Adrenal gland (tissue), 12 donors: Measurements from ENCODE around the gene ARMCX5. TPM values are rescaled to one million over a fixed set of nuclear protein-coding genes. Genes with fewer than 3 reads are reported as not detected.

Experiments
- DNase-seq, 7 donors: peaks; one replicate each; pipeline ENCODE4 v3.0.0-alpha.2; 2019 to 2020
- H3K27ac ChIP-seq, 5 donors: fragments of 200-600 bp; sonication (generic) in 4 of 5; 1 replicate in 3 of 5; 2 replicates in 2 of 5; pipeline versions ENCODE4 v1.5.1 to v1.8.0; 2016 to 2020; ENCODE audit warnings: mild to moderate bottlenecking in 1 of 5
- H3K27me3 ChIP-seq: fragments of 200-600 bp; 2 replicates; pipeline ENCODE4 v1.8.0; 2021
- H3K36me3 ChIP-seq, 2 donors: fragments of 200-600 bp; replicated peaks in 1 of 2; 1 replicate in 1 of 2; 2 replicates in 1 of 2; pipeline versions ENCODE4 v1.5.1 to v1.8.0; 2018 to 2022
- H3K4me1 ChIP-seq, 2 donors: fragments of 200-600 bp; replicated peaks in 1 of 2; 1 replicate in 1 of 2; 2 replicates in 1 of 2; pipeline versions ENCODE4 v1.5.1 to v1.8.0; 2018 to 2021
- H3K4me3 ChIP-seq, 4 donors: fragments of 200-600 bp; sonication (generic) in 3 of 4; one replicate each; pipeline ENCODE4 v1.5.1; 2016 to 2018
- H3K9me3 ChIP-seq, 3 donors: fragments of 200-600 bp; sonication (generic) in 1 of 3; replicated peaks in 1 of 3; 1 replicate in 2 of 3; 2 replicates in 1 of 3; pipeline versions ENCODE4 v1.5.1 to v1.8.0; 2016 to 2021
- POLR2A ChIP-seq, 2 donors: fragments of 450-650 bp; IDR thresholded peaks; one replicate each; pipeline ENCODE4 v1.6.1; 2017; ENCODE audit warnings: antibody characterized with exemption in 2 of 2, mild to moderate bottlenecking in 2 of 2, moderate library complexity in 1 of 2
- whole genome bisulfite sequencing, 4 donors: extraction: QIAGEN DNeasy Blood & Tissue Kit in 2 of 4; methylation state at CpG; one replicate each; pipeline versions ENCODE4 v1.1.5 to v1.1.7; 2013 to 2017; 5-methylcytosine and 5-hydroxymethylcytosine counted together
- intact Hi-C, 2 donors: fragments of 100-400 bp; cut with DNase I; formaldehyde crosslinking; loops; one replicate each; pipeline versions ENCODE4 v1.14.1 to v1.15.0; 2022 to 2023
- polyA plus RNA-seq, 3 donors: library from polyadenylated mRNA; stranded (reverse); fragments of 200-250 nt in 2 of 3; fragments of 350-450 nt in 1 of 3; fragmentation: Illumina TruSeq in 1 of 3; extraction: RNeasy Lipid Tissue Mini Kit (QIAGEN cat#74804) in 1 of 3; gene quantifications; one replicate each; pipeline ENCODE4 v1.2.3, GENCODE V29; 2013 to 2014
- total RNA-seq, 9 donors: library from RNA; depleted of rRNA in 4 of 9; stranded (reverse); fragments of >200 nt in 4 of 9; fragments of 120-200 nt in 1 of 9; fragmentation: NEBNext Ultra II Directional in 1 of 9; extraction: Animal tissue kit (Norgen Biotek cat#: 25700) in 1 of 9; gene quantifications; one replicate each; pipeline versions ENCODE4 v1.1.0 to v1.2.4, GENCODE V29; 2013 to 2023
- TF ChIP-seq, protein P1 (sequence below), 6 experiments: fragments of 450-650 bp in 4 of 6; fragments of 200-600 bp in 2 of 6; sonication (generic) in 1 of 6; IDR thresholded peaks; 1 replicate in 5 of 6; 2 replicates in 1 of 6; pipeline versions ENCODE4 v1.5.1 to v1.8.0; 2016 to 2021; ENCODE audit warnings: antibody characterized with exemption in 6 of 6, mild to moderate bottlenecking in 2 of 6, moderate library complexity in 1 of 6
- donor health status: healthy with polysubstance abuse.
- donor health status: Bipolar disorder and iron deficiency.
- donor health status: DM: yes; HTN: yes; CAD: no.
- donor health status: DM: no; HTN: no; CAD: no.
- donor health status: DM: no; HTN: no; CAD: no.
- donor health status: DM: yes; HTN: yes; CAD: no.

ARMCX5 gene
- total and polyA plus RNA-seq, 12 donors = 6.4 to 24.5 (median 13.8) TPM

GRCh38 chrX:102650903-102651241 lies 51.6 kb downstream of the ARMCX5 start:
- no peaks in the 10 kb centered on the region for H3K4me1 ChIP-seq
- H3K27me3 ChIP-seq = no peaks in the 10 kb centered on the region
- DNase-seq = peak in 1 of 7 donors; percentile 21
- 3 to 31% (median 25%) methylated on average over 4 to 23 of the region's 23 CpGs; no CpG with 5 or more reads in 1 of the 4 donors for WGBS, 4 donors
- intact Hi-C loops = no loop called here
- TF ChIP-seq, protein P1, sequence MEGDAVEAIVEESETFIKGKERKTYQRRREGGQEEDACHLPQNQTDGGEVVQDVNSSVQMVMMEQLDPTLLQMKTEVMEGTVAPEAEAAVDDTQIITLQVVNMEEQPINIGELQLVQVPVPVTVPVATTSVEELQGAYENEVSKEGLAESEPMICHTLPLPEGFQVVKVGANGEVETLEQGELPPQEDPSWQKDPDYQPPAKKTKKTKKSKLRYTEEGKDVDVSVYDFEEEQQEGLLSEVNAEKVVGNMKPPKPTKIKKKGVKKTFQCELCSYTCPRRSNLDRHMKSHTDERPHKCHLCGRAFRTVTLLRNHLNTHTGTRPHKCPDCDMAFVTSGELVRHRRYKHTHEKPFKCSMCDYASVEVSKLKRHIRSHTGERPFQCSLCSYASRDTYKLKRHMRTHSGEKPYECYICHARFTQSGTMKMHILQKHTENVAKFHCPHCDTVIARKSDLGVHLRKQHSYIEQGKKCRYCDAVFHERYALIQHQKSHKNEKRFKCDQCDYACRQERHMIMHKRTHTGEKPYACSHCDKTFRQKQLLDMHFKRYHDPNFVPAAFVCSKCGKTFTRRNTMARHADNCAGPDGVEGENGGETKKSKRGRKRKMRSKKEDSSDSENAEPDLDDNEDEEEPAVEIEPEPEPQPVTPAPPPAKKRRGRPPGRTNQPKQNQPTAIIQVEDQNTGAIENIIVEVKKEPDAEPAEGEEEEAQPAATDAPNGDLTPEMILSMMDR (IDR thresholded peaks at IDR 0.05) = no peak
- TF ChIP-seq POLR2A (IDR thresholded peaks at IDR 0.05) = no peak
- H3K36me3 ChIP-seq = no peaks in the 10 kb centered on the region
- H3K27ac ChIP-seq = peak overlapping the region in 2 of 5 donors; percentile 73 to 82
- peak overlapping the region in 3 of 4 donors; percentile 14 to 68 (median 30) for H3K4me3 ChIP-seq
- H3K9me3 ChIP-seq = no peaks in the 10 kb centered on the region

DNA sequence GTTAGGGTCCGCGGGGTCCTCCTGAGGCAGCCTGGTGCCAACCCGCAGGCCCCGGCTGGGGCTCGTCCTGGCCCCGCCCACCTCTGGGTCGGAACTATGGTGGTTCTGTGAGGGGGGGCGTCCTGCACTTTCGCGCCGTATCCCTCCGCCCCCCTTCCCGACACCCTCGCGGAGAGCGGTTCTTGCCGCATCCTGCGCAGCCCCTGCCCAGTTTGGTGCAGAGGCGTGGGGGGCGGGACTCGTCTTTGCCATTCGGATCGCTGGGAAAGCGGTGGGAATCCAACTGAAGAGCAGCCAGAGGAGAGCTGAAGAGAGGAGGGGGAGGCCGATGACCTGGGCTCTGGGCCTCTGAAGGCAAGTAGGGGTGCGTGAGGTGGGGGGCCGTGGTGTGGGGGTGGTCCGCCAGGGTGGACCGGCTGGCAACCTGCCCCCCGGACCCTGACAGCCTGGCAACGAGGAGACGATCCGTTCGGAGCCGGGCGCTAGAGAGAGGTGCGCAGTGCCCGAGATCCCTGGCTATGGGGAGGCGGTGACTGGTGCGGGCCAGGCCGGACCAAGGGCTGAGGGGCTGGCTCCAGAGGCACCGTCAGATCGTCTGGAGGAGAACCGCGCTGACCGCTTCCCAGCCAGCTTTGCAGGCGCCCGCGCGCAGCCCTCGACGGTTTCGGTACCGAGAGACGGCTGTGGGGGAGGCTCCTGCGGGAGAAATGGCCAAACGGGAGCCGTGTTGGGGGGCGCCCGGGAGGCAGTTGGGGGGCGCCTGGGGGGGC lies 52.1 kb downstream of the ARMCX5 start, which contains the start of gene GPRASP1:
Gene GPRASP1 (plus strand): TSS at position 242 of the 770 bp plus-strand sequence. CDS start 2,431 bp downstream, outside the sequence.
- Histone ChIP-seq H3K36me3 (no peaks in the 10 kb centered on the region), H3K27me3 (no peaks in the 10 kb centered on the region), H3K27ac (peak within 1 kb of the TSS in 4 of 5 donors; percentile 40 to 82 (median 65)), H3K4me1 (no peaks in the 10 kb centered on the region), H3K4me3 (peak within 1 kb of the TSS; percentile 14 to 68 (median 32)), H3K9me3 (no peaks in the 10 kb centered on the region)
- intact Hi-C loops = no loop called here
- 1 to 47% (median 36%) methylated on average over 19 to 61 of the region's 61 CpGs; no CpG with 5 or more reads in 1 of the 4 donors for WGBS, 4 donors
- DNase-seq = peak; percentile 52 to 84 (median 63)
- TF ChIP-seq, protein P1 (IDR thresholded peaks at IDR 0.05) = no peak
- TF ChIP-seq POLR2A (IDR thresholded peaks at IDR 0.05) = peak in 1 of 2 donors; percentile 49

GRCh38 chrX:102652031-102652688 lies 52.8 kb downstream of the ARMCX5 start:
- Histone ChIP-seq H3K9me3 (no peaks in the 10 kb centered on the region), H3K27me3 (no peaks in the 10 kb centered on the region), H3K4me3 (peak overlapping the region; percentile 14 to 68 (median 32)), H3K4me1 (no peaks in the 10 kb centered on the region), H3K27ac (peak overlapping the region in 4 of 5 donors; percentile 22 to 82 (median 65)), H3K36me3 (no peaks in the 10 kb centered on the region)
- DNase-seq = peak; percentile 51 to 84 (median 72)
- intact Hi-C loops = no loop called here
- TF ChIP-seq, protein P1 (IDR thresholded peaks at IDR 0.05) = peak; percentile 28 to 78 (median 64)
- no peak for TF ChIP-seq POLR2A (IDR thresholded peaks at IDR 0.05)
- WGBS, 4 donors = 4 to 32% (median 19%) methylated on average over 5 to 22 of the region's 22 CpGs

Other genes starting within 250 kb of the ARMCX5 start
- under 1 TPM in 1 of 9 donors, not detected in 8; 0.06 TPM for gene NXF2B, start 159.5 kb upstream of the ARMCX5 start, total RNA-seq
- gene NXF2B, start 159.5 kb upstream of the ARMCX5 start, polyA plus RNA-seq = under 1 TPM in 2 of 3 donors, not detected in 1; 0.32 to 0.34 TPM
- gene TCP11X2, start 127.7 kb upstream of the ARMCX5 start, total RNA-seq = under 1 TPM in 1 of 9 donors, not detected in 8; 0.28 TPM
- gene TCP11X2, start 127.7 kb upstream of the ARMCX5 start, polyA plus RNA-seq = under 1 TPM in 1 of 3 donors, not detected in 2; 0.37 TPM
- 10 to 100 TPM in 1 of 9 donors, 1 to 10 TPM in 4, under 1 TPM in 1, not detected in 3; 0.69 to 12.6 (median 1.7) TPM for gene TMSB15A, start 82.8 kb upstream of the ARMCX5 start, total RNA-seq
- gene TMSB15A, start 82.8 kb upstream of the ARMCX5 start, polyA plus RNA-seq = 1 to 10 TPM in 1 of 3 donors, under 1 TPM in 2; 0.27 to 2.5 (median 0.64) TPM
- gene GPRASP1, start 52.0 kb downstream of the ARMCX5 start, total RNA-seq = 10 to 100 TPM in 8 of 9 donors, 1 to 10 TPM in 1; 3.7 to 46.7 (median 14.8) TPM
- 10 to 100 TPM; 15.0 to 30.2 (median 27.3) TPM for gene GPRASP1, start 52.0 kb downstream of the ARMCX5 start, polyA plus RNA-seq
- gene GPRASP2, start 112.9 kb downstream of the ARMCX5 start, total RNA-seq = 10 to 100 TPM in 8 of 9 donors, 1 to 10 TPM in 1; 9.2 to 58.9 (median 21.0) TPM
- gene GPRASP2, start 112.9 kb downstream of the ARMCX5 start, polyA plus RNA-seq = 10 to 100 TPM in 2 of 3 donors, 1 to 10 TPM in 1; 6.9 to 35.8 (median 10.9) TPM
- 10 to 100 TPM in 1 of 9 donors, 1 to 10 TPM in 8; 3.6 to 10.8 (median 7.2) TPM for gene GPRASP3, start 121.2 kb downstream of the ARMCX5 start, total RNA-seq
- 1 to 10 TPM in 2 of 3 donors, under 1 TPM in 1; 0.77 to 6.9 (median 1.4) TPM for gene GPRASP3, start 121.2 kb downstream of the ARMCX5 start, polyA plus RNA-seq